Measurements from ENCODE around the gene ARID4B.

Gene ARID4B

DNA sequence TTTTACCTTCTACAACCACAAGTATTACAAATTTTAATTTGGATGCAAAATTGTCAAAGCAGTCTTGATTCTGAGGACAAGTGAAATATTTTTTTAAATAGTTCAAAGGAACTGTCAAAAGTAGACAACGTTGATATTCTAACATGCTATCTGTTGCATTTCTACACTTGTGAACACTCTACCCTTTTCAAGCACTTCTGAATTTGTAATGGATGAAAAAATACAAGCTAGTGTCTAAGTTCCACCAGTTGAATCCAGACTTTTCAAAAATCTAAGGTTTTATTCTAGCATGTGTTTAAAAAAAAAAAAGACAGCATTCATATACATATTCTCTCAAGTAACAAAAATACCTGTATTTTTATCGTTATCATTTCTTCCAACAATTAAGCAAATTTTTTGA lies 2.1 kb downstream of the ARID4B start:
- Histone ChIP-seq H3K4me1 (ENCODE audit: insufficient read depth, low read length, poor library complexity, severe bottlenecking) (peaks cover 55% of the 10 kb centered on the region), H3K27me3 (ENCODE audit: insufficient read depth, low read length, poor library complexity, severe bottlenecking) (no peaks in the 10 kb centered on the region), H3K4me2 (ENCODE audit: low read depth, low read length, poor library complexity, severe bottlenecking) (peak overlapping the region; percentile 93), H2AFZ (ENCODE audit: low read length) (no peak overlapping the region), H3K9ac (ENCODE audit: low read depth, low read length, poor library complexity, severe bottlenecking) (peak overlapping the region; percentile 91), H3K36me3 (ENCODE audit: insufficient read depth, low read length) (0 out of 2 replicates have a peak, but pooled peaks cover 4% of the 10 kb centered on the region), H3K9me2 (replicated peaks; ENCODE audit: low read depth, low read length) (no peaks in the 10 kb centered on the region), H4K20me1 (ENCODE audit: insufficient read depth, low read length, poor library complexity, severe bottlenecking) (peaks cover 84% of the 10 kb centered on the region), H3K4me3 (ENCODE audit: low read length, poor library complexity, severe bottlenecking) (peak overlapping the region; percentile 88), H3K79me2 (ENCODE audit: insufficient read depth, low read length) (peaks cover 90% of the 10 kb centered on the region), H3K9me3 (ENCODE audit: insufficient read depth, low read depth, low read length) (no peaks in the 10 kb centered on the region), H3F3A (ENCODE audit: low read depth) (no peaks in the 10 kb centered on the region)
- TF ChIP-seq, protein P1, sequence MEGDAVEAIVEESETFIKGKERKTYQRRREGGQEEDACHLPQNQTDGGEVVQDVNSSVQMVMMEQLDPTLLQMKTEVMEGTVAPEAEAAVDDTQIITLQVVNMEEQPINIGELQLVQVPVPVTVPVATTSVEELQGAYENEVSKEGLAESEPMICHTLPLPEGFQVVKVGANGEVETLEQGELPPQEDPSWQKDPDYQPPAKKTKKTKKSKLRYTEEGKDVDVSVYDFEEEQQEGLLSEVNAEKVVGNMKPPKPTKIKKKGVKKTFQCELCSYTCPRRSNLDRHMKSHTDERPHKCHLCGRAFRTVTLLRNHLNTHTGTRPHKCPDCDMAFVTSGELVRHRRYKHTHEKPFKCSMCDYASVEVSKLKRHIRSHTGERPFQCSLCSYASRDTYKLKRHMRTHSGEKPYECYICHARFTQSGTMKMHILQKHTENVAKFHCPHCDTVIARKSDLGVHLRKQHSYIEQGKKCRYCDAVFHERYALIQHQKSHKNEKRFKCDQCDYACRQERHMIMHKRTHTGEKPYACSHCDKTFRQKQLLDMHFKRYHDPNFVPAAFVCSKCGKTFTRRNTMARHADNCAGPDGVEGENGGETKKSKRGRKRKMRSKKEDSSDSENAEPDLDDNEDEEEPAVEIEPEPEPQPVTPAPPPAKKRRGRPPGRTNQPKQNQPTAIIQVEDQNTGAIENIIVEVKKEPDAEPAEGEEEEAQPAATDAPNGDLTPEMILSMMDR (conservative IDR thresholded peaks at IDR 0.05; ENCODE audit: low read length): no peak
- TF ChIP-seq EZH2phosphoT487 (IDR thresholded peaks at IDR 0.05; ENCODE audit: borderline replicate concordance): no peak

DNA sequence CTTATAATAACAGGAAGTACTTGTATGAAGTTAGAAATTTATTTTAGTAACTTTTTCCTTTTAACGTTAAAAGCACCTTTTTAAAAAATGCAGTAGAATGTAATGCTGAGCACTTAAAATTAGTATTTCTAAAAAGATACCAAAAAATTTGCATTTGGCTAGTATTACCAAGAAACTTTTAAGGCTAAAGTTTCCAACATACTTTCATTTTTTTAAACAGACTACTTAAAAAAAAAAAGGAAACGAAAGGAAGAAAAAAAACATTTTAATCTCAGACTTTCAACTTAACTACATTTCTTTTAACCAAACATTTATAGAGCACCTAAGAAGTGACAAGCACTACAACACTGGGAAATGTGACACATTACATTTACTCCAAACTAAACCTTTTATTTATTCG lies 2.8 kb downstream of the ARID4B start:
- no peak for TF ChIP-seq EZH2phosphoT487 (IDR thresholded peaks at IDR 0.05; ENCODE audit: borderline replicate concordance)
- TF ChIP-seq, protein P1 (conservative IDR thresholded peaks at IDR 0.05; ENCODE audit: low read length): no peak
- peaks cover 50% of the 10 kb centered on the region for H3K4me1 ChIP-seq (ENCODE audit: insufficient read depth, low read length, poor library complexity, severe bottlenecking)
- H3K9ac ChIP-seq (ENCODE audit: low read depth, low read length, poor library complexity, severe bottlenecking): peak overlapping the region; percentile 91
- H4K20me1 ChIP-seq (ENCODE audit: insufficient read depth, low read length, poor library complexity, severe bottlenecking): peaks cover 82% of the 10 kb centered on the region
- peak overlapping the region; percentile 88 for H3K4me3 ChIP-seq (ENCODE audit: low read length, poor library complexity, severe bottlenecking)
- H3K9me2 ChIP-seq (replicated peaks; ENCODE audit: low read depth, low read length): no peaks in the 10 kb centered on the region
- H3K36me3 ChIP-seq (ENCODE audit: insufficient read depth, low read length): 0 out of 2 replicates have a peak, but pooled peaks cover 4% of the 10 kb centered on the region
- H3K27me3 ChIP-seq (ENCODE audit: insufficient read depth, low read length, poor library complexity, severe bottlenecking): no peaks in the 10 kb centered on the region
- no peaks in the 10 kb centered on the region for H3K9me3 ChIP-seq (ENCODE audit: insufficient read depth, low read depth, low read length)
- no peaks in the 10 kb centered on the region for H3F3A ChIP-seq (ENCODE audit: low read depth)
- H3K79me2 ChIP-seq (ENCODE audit: insufficient read depth, low read length): peaks cover 90% of the 10 kb centered on the region
- H3K4me2 ChIP-seq (ENCODE audit: low read depth, low read length, poor library complexity, severe bottlenecking): peak overlapping the region; percentile 93
- H2AFZ ChIP-seq (ENCODE audit: low read length): no peak overlapping the region

DNA sequence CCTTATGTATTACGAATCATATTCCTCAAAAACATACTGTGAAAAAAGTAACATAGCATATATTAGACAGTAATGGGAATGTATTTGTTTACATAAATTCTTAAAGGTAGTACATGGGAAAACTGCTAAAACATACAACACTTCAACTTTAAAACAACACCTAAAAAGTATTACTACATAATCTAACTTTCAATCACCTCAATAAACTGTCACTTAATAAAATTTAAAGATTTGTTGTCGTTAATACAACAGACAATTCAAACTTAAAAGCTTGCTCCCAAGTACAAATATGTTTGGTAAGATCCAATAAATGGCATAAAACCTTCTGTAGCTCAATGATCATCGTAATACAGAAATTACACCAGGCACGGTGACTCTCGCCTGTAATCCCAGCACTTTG lies 3.7 kb downstream of the ARID4B start:
- H2AFZ ChIP-seq (ENCODE audit: low read length): no peak overlapping the region
- peak overlapping the region; percentile 91 for H3K9ac ChIP-seq (ENCODE audit: low read depth, low read length, poor library complexity, severe bottlenecking)
- TF ChIP-seq, protein P1 (conservative IDR thresholded peaks at IDR 0.05; ENCODE audit: low read length): no peak
- no peak for TF ChIP-seq EZH2phosphoT487 (IDR thresholded peaks at IDR 0.05; ENCODE audit: borderline replicate concordance)
- no peaks in the 10 kb centered on the region for H3K27me3 ChIP-seq (ENCODE audit: insufficient read depth, low read length, poor library complexity, severe bottlenecking)
- peak overlapping the region; percentile 93 for H3K4me2 ChIP-seq (ENCODE audit: low read depth, low read length, poor library complexity, severe bottlenecking)
- peaks cover 5% of the 10 kb centered on the region; the same call in 1 of the 2 replicates for H3K36me3 ChIP-seq (ENCODE audit: insufficient read depth, low read length)
- H3F3A ChIP-seq (ENCODE audit: low read depth): no peaks in the 10 kb centered on the region
- H3K9me2 ChIP-seq (replicated peaks; ENCODE audit: low read depth, low read length): no peaks in the 10 kb centered on the region
- peaks cover 81% of the 10 kb centered on the region for H4K20me1 ChIP-seq (ENCODE audit: insufficient read depth, low read length, poor library complexity, severe bottlenecking)
- H3K4me3 ChIP-seq (ENCODE audit: low read length, poor library complexity, severe bottlenecking): peak overlapping the region; percentile 88
- peaks cover 90% of the 10 kb centered on the region for H3K79me2 ChIP-seq (ENCODE audit: insufficient read depth, low read length)
- H3K9me3 ChIP-seq (ENCODE audit: insufficient read depth, low read depth, low read length): no peaks in the 10 kb centered on the region
- peaks cover 46% of the 10 kb centered on the region for H3K4me1 ChIP-seq (ENCODE audit: insufficient read depth, low read length, poor library complexity, severe bottlenecking)

All from Loucy (cell line).